K562 (cell line): ENCODE measurements around the gene HSDL1. TPM values are rescaled to one million over a fixed set of nuclear protein-coding genes. Genes with fewer than 3 reads are reported as not detected.

Source experiments
- MGA ChIP-seq: fragments of 450-650 bp; IDR thresholded peaks from 2 replicates; pipeline ENCODE4 v1.6.1; 2016; ENCODE audit warnings: mild to moderate bottlenecking, moderate library complexity
- POLR2G ChIP-seq: fragments of 200-400 bp; formaldehyde crosslinking; IDR thresholded peaks from 2 replicates; pipeline ENCODE4 v1.6.1; 2017; ENCODE audit warnings: low read depth, mild to moderate bottlenecking, antibody characterized with exemption, low read length, moderate library complexity
- TCF15 ChIP-seq: fragments of 250-450 bp; sonication (Bioruptor Pico); IDR thresholded peaks from 2 replicates; pipeline ENCODE4 v1.8.0; 2022; ENCODE audit warnings: moderate library complexity, mild to moderate bottlenecking, inconsistent platforms
- THRB ChIP-seq: fragments of 450-650 bp; formaldehyde crosslinking; conservative IDR thresholded peaks from 2 replicates; pipeline ENCODE4 v1.4.0; 2022; ENCODE audit warnings: mild to moderate bottlenecking, missing genetic modification characterization
- VEZF1 ChIP-seq: fragments of 200-800 bp; sonication (Bioruptor generic); IDR thresholded peaks from 2 replicates; pipeline ENCODE4 v1.6.1; 2017; ENCODE audit warnings: missing genetic modification characterization, missing compliant biosample characterization
- ZBTB33 ChIP-seq: sonication (generic); formaldehyde crosslinking; IDR thresholded peaks from 2 replicates; pipeline ENCODE4 v1.8.1; 2023; ENCODE audit warnings: mild to moderate bottlenecking, missing genetic modification reagents
- ZFP1 ChIP-seq: fragments of 450-650 bp; formaldehyde crosslinking; IDR thresholded peaks from 2 replicates; pipeline ENCODE4 v1.4.0; 2020; ENCODE audit warnings: mild to moderate bottlenecking, mixed read lengths
- ZNF175 ChIP-seq: fragments of 200-800 bp; sonication (Bioruptor generic); IDR thresholded peaks from 2 replicates; pipeline ENCODE4 v1.6.1; 2016; ENCODE audit warnings: low read depth, mild to moderate bottlenecking, missing genetic modification characterization, missing compliant biosample characterization
- polyA plus RNA-seq, 8 experiments: library from polyadenylated mRNA; depleted of rRNA in 4 of 8; stranded (reverse) in 5 of 8; unstranded in 3 of 8; fragments of >200 nt; fragmentation: Nextera tagmentation in 2 of 8; fragmentation: Illumina TruSeq in 1 of 8; extraction: Ambion mirVana in 2 of 8; extraction: Trizol in 1 of 8; gene quantifications; 2 replicates each; pipeline versions ENCODE4 v1.2.1 to v1.2.3, GENCODE V29; 2011 to 2014; ENCODE audit warnings: inconsistent platforms in 1 of 8, missing spikeins in 1 of 8
- total RNA-seq, 7 experiments: library from RNA; depleted of rRNA in 6 of 7; stranded (reverse); fragments of >200 nt in 6 of 7; fragmentation: Illumina TruSeq in 2 of 7; extraction: Trizol in 2 of 7; gene quantifications; 2 replicates each; pipeline versions ENCODE4 v1.2.1 to v1.2.3, GENCODE V29; 2011 to 2021; ENCODE audit warnings: low replicate concordance in 1 of 7

HSDL1 gene
- total and polyA plus RNA-seq, 9 of the 15 experiments (the other 6 are each of a cell fraction or from before 2014, with no cell fraction given): 14.8 to 41.2 (median 27.7) TPM

- 0 out of 2 replicates have a peak, but pooled peaks have one; percentile 41 for TF ChIP-seq MGA
- no peak for TF ChIP-seq ZFP1 (CRISPR knock-in tag)
- TF ChIP-seq ZNF175 (CRISPR knock-in tag): 0 out of 2 replicates have a peak, but pooled peaks have one; percentile 42
- 0 out of 2 replicates have a peak, but pooled peaks have one; percentile 40 for TF ChIP-seq THRB (CRISPR knock-in tag)
- 0 out of 2 replicates have a peak, but pooled peaks have one; percentile 18 for TF ChIP-seq POLR2G
- peak; percentile 62 for TF ChIP-seq ZBTB33 (CRISPR knock-in tag)
- TF ChIP-seq VEZF1 (CRISPR knock-in tag): peak; percentile 33; the same call in 1 of the 2 replicates
- 0 out of 2 replicates have a peak, but pooled peaks have one; percentile 61 for TF ChIP-seq TCF15 (CRISPR knock-in tag)
These were observed 7.7 kb downstream of the HSDL1 start (continued) for GRCh38 chr16:84137287-84137686.
